ENCODE data around the gene TIGD1.

TIGD1 gene

GRCh38 chr2:232498452-232498851 lies 51.9 kb downstream of the TIGD1 start:
- H3K4me3 ChIP-seq (ENCODE audit: low read depth, low read length), result no peak overlapping the region
- DNase-seq (ENCODE audit: low read depth), result no peak
- TF ChIP-seq, protein P1, sequence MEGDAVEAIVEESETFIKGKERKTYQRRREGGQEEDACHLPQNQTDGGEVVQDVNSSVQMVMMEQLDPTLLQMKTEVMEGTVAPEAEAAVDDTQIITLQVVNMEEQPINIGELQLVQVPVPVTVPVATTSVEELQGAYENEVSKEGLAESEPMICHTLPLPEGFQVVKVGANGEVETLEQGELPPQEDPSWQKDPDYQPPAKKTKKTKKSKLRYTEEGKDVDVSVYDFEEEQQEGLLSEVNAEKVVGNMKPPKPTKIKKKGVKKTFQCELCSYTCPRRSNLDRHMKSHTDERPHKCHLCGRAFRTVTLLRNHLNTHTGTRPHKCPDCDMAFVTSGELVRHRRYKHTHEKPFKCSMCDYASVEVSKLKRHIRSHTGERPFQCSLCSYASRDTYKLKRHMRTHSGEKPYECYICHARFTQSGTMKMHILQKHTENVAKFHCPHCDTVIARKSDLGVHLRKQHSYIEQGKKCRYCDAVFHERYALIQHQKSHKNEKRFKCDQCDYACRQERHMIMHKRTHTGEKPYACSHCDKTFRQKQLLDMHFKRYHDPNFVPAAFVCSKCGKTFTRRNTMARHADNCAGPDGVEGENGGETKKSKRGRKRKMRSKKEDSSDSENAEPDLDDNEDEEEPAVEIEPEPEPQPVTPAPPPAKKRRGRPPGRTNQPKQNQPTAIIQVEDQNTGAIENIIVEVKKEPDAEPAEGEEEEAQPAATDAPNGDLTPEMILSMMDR (conservative IDR thresholded peaks at IDR 0.05; ENCODE audit: low read depth, low read length), result no peak
